GM10248 (cell line): Measurements from ENCODE around the gene PGAM2.

Experiments used
- CTCF ChIA-PET: fragments of 300-600 bp; sonication (Branson Sonifier 250); formaldehyde crosslinking; extraction: SDS; loops from one replicate; lab custom pipeline; 2021; ENCODE audit warnings: antibody characterized with exemption; lab: Yijun Ruan, JAX
- POLR2A ChIA-PET: fragments of 350-650 bp; sonication (Branson Sonifier 250); formaldehyde crosslinking; extraction: SDS; loops from one replicate; lab custom pipeline; 2020; ENCODE audit warnings: antibody characterized with exemption; lab: Yijun Ruan, JAX
- DNase-seq: peaks from one replicate; pipeline ENCODE4 v3.0.0; 2012; ENCODE audit errors: extremely low spot score
- TF ChIP-seq, protein P1 (sequence below): IDR thresholded peaks from 2 replicates; pipeline ENCODE4 v1.5.1; 2012; ENCODE audit warnings: mild to moderate bottlenecking, low read depth; ENCODE audit errors: extremely low read depth, missing control alignments, control extremely low read depth

Gene PGAM2

DNA sequence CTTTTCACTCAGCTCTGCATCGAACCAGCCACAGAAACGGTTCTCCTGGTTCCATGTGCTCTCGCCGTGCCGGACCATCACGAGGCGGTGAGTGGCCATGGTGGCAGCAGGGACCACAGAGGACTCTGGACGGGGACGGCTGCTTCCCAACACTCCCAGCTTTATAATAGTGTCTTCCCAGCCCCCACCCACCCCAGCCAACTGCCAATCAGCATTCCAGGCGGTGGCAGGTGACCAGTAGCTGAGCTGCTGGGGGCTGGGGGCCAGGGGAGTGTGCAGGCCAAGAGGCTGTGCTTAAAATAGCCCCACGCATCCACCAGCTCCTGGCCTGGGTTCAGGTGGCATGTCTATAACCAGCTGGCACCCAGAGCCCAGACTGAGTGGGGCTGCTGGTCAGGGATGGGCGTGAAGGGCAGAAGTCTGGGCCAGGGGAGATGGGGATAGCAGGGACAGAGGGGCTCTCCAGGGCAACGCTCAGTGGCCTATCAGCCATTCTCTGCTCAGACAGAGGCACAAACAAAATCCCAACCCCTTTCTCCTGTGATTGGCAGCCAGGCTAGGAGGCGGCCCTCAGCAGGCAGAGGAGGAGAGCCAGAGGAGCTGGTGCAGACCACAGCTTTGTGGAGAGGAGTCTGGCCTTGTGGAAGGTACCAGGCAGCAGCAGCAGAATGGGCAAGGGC, at the start of gene PGAM2:
Gene PGAM2, minus strand, starts transcription at position 137 of the 680 bp plus-strand sequence. Its CDS starts 38 bp downstream, at position 99.
- TF ChIP-seq, protein P1, sequence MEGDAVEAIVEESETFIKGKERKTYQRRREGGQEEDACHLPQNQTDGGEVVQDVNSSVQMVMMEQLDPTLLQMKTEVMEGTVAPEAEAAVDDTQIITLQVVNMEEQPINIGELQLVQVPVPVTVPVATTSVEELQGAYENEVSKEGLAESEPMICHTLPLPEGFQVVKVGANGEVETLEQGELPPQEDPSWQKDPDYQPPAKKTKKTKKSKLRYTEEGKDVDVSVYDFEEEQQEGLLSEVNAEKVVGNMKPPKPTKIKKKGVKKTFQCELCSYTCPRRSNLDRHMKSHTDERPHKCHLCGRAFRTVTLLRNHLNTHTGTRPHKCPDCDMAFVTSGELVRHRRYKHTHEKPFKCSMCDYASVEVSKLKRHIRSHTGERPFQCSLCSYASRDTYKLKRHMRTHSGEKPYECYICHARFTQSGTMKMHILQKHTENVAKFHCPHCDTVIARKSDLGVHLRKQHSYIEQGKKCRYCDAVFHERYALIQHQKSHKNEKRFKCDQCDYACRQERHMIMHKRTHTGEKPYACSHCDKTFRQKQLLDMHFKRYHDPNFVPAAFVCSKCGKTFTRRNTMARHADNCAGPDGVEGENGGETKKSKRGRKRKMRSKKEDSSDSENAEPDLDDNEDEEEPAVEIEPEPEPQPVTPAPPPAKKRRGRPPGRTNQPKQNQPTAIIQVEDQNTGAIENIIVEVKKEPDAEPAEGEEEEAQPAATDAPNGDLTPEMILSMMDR, result no peak
- ChIA-PET POLR2A (interaction anchor here (0.6 to 1.0 kb wide), 2 partner anchors 16 to 21 kb away, joined by 4 read pairs; partner anchors contain the start of gene DBNL), CTCF (interaction anchor here (1.2 to 3.0 kb wide), 2 partner anchors 10 to 11 kb away, joined by 4 to 7 read pairs; no protein-coding TSS in a partner anchor)
- DNase-seq, result no peak

DNA sequence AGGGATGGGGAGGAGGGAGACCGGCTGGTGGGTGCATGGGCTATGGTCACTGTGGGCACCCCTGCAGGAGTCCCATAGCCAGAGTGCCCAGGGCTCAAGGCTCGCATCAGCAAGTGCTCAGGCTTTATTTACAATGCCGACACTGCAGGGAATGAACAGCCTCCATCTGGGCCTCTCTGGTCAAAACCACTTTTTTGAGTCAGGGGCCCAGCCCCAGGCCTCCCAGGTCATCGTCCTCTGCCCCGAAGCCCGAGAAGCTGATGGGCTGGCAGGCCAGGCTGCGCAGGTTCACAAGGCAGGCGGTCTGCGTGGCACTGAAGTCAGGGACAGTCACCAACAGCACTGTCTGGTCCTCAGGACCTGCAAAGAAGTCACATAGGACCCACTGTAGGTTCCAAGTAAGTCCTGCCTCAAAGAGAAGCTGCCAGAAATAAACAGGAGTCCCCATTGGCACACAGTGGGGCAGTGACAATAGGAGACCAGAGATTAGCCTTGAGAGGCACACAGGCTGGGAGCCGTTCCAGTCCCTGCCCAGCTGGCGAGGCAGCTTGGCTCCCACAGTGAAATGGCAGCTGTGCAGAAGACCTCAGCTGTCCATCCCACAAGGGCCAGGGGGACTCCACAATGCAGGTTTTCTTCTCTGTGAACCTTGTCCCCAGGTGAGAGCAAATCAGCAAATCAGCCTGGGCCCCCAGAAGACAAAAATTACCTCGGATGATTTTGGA, 49.4 kb upstream of the PGAM2 start:
- ChIA-PET POLR2A (no interaction called here), CTCF (interaction anchor here (0.8 to 0.9 kb wide), 2 partner anchors 86 to 450 kb away, joined by 3 read pairs; partner anchors contain the start of gene YKT6)
- no peak for DNase-seq
- TF ChIP-seq, protein P1, result no peak

DNA sequence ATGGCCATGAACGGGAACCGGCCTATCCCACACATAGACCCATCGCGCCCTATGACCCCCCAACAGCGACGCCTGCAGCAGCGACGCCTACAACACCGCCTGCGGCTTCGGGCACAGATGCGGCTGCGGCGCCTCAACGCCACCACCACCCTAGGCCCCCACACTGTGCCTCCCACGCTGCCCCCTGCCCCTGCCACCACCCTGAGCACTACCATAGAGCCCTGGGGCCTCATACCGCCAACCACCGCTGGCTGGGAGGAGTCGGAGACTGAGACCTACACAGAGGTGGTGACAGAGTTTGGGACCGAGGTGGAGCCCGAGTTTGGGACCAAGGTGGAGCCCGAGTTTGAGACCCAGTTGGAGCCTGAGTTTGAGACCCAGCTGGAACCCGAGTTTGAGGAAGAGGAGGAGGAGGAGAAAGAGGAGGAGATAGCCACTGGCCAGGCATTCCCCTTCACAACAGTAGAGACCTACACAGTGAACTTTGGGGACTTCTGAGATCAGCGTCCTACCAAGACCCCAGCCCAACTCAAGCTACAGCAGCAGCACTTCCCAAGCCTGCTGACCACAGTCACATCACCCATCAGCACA, 48.5 kb upstream of the PGAM2 start:
- ChIA-PET CTCF (no interaction called here), POLR2A (no interaction called here)
- DNase-seq, result no peak
- TF ChIP-seq, protein P1, result no peak

DNA sequence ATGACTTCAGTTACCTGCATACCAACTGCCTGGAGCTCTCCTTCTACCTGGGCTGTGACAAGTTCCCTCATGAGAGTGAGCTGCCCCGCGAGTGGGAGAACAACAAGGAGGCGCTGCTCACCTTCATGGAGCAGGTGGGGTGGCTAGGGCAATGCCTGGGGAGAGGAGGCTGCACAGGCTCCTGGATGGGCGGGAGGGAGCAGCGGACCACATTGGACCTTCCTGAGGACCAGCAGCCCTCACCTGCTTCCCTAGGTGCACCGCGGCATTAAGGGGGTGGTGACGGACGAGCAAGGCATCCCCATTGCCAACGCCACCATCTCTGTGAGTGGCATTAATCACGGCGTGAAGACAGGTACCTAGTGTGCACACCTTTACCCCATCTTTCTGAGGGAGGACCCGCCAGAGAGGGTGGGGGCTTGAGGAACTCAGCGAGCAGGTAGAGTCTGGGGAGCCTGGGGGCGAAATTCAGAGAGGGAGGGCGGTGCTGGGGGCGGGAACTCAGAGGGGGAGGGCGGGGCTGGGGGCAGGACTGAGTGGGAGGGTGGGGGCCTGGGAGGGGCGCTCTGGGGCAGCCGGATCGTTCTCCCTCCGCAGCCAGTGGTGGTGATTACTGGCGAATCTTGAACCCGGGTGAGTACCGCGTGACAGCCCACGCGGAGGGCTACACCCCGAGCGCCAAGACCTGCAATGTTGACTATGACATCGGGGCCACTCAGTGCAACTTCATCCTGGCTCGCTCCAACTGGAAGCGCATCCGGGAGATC, 47.8 kb upstream of the PGAM2 start:
- TF ChIP-seq, protein P1, result no peak
- CTCF ChIA-PET, result no interaction called here
- no peak for DNase-seq
- POLR2A ChIA-PET, result no interaction called here

DNA sequence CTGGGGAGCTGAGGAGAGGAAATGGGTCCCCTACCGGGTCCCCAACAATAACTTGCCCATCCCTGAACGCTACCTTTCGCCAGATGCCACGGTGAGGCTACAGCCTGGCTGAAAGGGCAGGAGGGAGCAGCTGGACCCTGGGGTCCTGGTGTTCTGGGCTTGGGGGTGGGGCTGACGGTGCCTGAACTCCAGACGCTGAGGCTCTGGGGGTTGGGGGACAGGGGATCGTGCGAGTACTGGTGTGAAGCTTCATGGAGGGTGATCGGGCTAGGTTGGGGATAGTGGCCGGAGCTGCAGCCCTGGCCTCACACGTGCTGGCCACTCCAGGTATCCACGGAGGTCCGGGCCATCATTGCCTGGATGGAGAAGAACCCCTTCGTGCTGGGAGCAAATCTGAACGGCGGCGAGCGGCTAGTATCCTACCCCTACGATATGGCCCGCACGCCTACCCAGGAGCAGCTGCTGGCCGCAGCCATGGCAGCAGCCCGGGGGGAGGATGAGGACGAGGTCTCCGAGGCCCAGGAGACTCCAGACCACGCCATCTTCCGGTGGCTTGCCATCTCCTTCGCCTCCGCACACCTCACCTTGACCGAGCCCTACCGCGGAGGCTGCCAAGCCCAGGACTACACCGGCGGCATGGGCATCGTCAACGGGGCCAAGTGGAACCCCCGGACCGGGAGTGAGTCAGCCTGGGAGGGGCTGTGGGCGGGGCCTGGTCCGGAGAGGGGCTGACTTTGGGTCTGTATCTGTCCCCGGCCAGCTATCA, 47.0 kb upstream of the PGAM2 start:
- TF ChIP-seq, protein P1, result no peak
- POLR2A ChIA-PET, result no interaction called here
- CTCF ChIA-PET, result interaction anchor here (0.9 kb wide), 1 partner anchor 14 kb away, joined by 3 read pairs; no protein-coding TSS in a partner anchor
- no peak for DNase-seq
